Endothelial cell of umbilical vein (primary cell): ENCODE measurements around the gene MAST4. TPM values are rescaled to one million over a fixed set of nuclear protein-coding genes. Genes with fewer than 3 reads are reported as not detected.

Experiments
- BruUV-seq: library from RNA; stranded (reverse); fragments of 400-500 nt; replicated peaks from 2 replicates; lab custom pipeline; 2021; lab: Mats Ljungman, UMichigan
- CTCF ChIA-PET: fragments of 300-600, 350-600 bp; sonication (Branson Sonifier 250); formaldehyde crosslinking; loops from one replicate; lab custom pipeline; 2021; ENCODE audit warnings: antibody characterized with exemption, inconsistent platforms; lab: Charles Lee
- POLR2A ChIA-PET: fragments of 300-600, 350-600 bp; sonication (Branson Sonifier 250); formaldehyde crosslinking; loops from one replicate; lab custom pipeline; 2021; ENCODE audit warnings: antibody characterized with exemption, inconsistent platforms; lab: Charles Lee
- DNase-seq: peaks from one replicate; pipeline ENCODE4 v3.0.0-alpha.2; 2011; ENCODE audit warnings: low read depth, low spot score
- FAIRE-seq: peaks from 2 replicates; lab custom pipeline; 2011; peaks lifted over from hg19 to GRCh38; lab: Jason Lieb, UNC
- H2AFZ ChIP-seq: 2 replicates; pipeline ENCODE4 v1.6.0; 2012; ENCODE audit warnings: low read depth, low read length, control low read depth, inconsistent platforms
- H3K27ac ChIP-seq: 2 replicates; pipeline ENCODE4 v1.5.1; 2011; ENCODE audit warnings: low read depth, mild to moderate bottlenecking, control low read depth, low read length, moderate library complexity; ENCODE audit not compliant: insufficient read depth
- H3K27me3 ChIP-seq, 2 experiments: 2 replicates each; pipeline versions ENCODE4 v1.6.0 to v1.6.1; 2011; ENCODE audit warnings: low read length in 2 of 2, mixed read lengths in 1 of 2; ENCODE audit not compliant: control insufficient read depth in 2 of 2, insufficient read depth in 2 of 2
- H3K36me3 ChIP-seq, 2 experiments: 2 replicates in 1 of 2; 3 replicates in 1 of 2; pipeline ENCODE4 v1.5.1; 2011; ENCODE audit warnings: low read length in 2 of 2, mild to moderate bottlenecking in 1 of 2, moderate library complexity in 1 of 2; ENCODE audit not compliant: control insufficient read depth in 2 of 2, insufficient read depth in 2 of 2; ENCODE audit errors: extremely low read depth in 1 of 2
- H3K4me1 ChIP-seq: 3 replicates; pipeline ENCODE4 v1.5.1; 2011; ENCODE audit warnings: mild to moderate bottlenecking, low read length; ENCODE audit not compliant: control insufficient read depth, insufficient read depth; ENCODE audit errors: extremely low read depth
- H3K4me2 ChIP-seq: 2 replicates; pipeline ENCODE4 v1.6.1; 2011; ENCODE audit warnings: low read length, control low read depth, mixed read lengths; ENCODE audit not compliant: insufficient read depth
- H3K4me3 ChIP-seq, 3 experiments: fragments of 200-600 bp in 1 of 3; sonication (generic), shearing (Covaris generic) in 1 of 3; replicated peaks in 1 of 3; 2 replicates each; pipeline ENCODE4 v1.5.1; 2011 to 2016; ENCODE audit warnings: control low read depth in 3 of 3, low read length in 3 of 3, mild to moderate bottlenecking in 2 of 3, inconsistent platforms in 1 of 3, low read depth in 1 of 3, moderate library complexity in 1 of 3; ENCODE audit not compliant: insufficient read depth in 1 of 3
- H3K79me2 ChIP-seq: 2 replicates; pipeline ENCODE4 v1.6.0; 2012; ENCODE audit warnings: low read length, inconsistent platforms; ENCODE audit not compliant: control insufficient read depth, insufficient read depth
- H3K9ac ChIP-seq: replicated peaks from 2 replicates; pipeline ENCODE3; 2011; ENCODE audit warnings: low read length, control low read depth; ENCODE audit not compliant: insufficient read depth; ENCODE audit errors: extremely low read depth
- H3K9me1 ChIP-seq: replicated peaks from 3 replicates; pipeline ENCODE4 v1.6.0; 2011; ENCODE audit warnings: mild to moderate bottlenecking, low read length; ENCODE audit not compliant: control insufficient read depth, insufficient read depth; ENCODE audit errors: extremely low read depth
- H3K9me3 ChIP-seq: replicated peaks from 2 replicates; pipeline ENCODE4 v1.5.1; 2012; ENCODE audit warnings: low read length, inconsistent platforms; ENCODE audit not compliant: control insufficient read depth, insufficient read depth
- H4K20me1 ChIP-seq: replicated peaks from 2 replicates; pipeline ENCODE3; 2011; ENCODE audit warnings: mild to moderate bottlenecking, low read length; ENCODE audit not compliant: control insufficient read depth, insufficient read depth; ENCODE audit errors: extremely low read depth
- EZH2 ChIP-seq: IDR thresholded peaks from 2 replicates; pipeline ENCODE4 v1.6.1; 2012; ENCODE audit warnings: borderline replicate concordance, low read depth, mild to moderate bottlenecking, moderate library complexity, low read length, inconsistent platforms; ENCODE audit not compliant: severe bottlenecking
- FOS ChIP-seq: IDR thresholded peaks from 2 replicates; pipeline ENCODE4 v1.6.1; 2011; ENCODE audit warnings: mild to moderate bottlenecking, low read length, moderate library complexity, borderline replicate concordance; ENCODE audit not compliant: insufficient read depth
- GATA2 ChIP-seq: IDR thresholded peaks from 2 replicates; pipeline ENCODE4 v1.7.0; 2011; ENCODE audit warnings: low read depth, mild to moderate bottlenecking, moderate library complexity, mixed read lengths, low read length; ENCODE audit not compliant: insufficient read length, insufficient read depth
- JUN ChIP-seq: IDR thresholded peaks from 2 replicates; pipeline ENCODE4 v1.6.1; 2011; ENCODE audit warnings: borderline replicate concordance, low read depth; ENCODE audit not compliant: insufficient read length, insufficient read depth
- MYC ChIP-seq: IDR thresholded peaks from one replicate; pipeline ENCODE4 v1.6.1; 2011; ENCODE audit warnings: mild to moderate bottlenecking, low read depth, low read length
- POLR2A ChIP-seq: IDR thresholded peaks from 2 replicates; pipeline ENCODE4 v1.6.1; 2012; ENCODE audit warnings: low read depth, mild to moderate bottlenecking, control low read depth, low read length
- POLR2AphosphoS5 ChIP-seq: IDR thresholded peaks from 2 replicates; pipeline ENCODE4 v1.6.1; 2012; ENCODE audit warnings: low read depth, mild to moderate bottlenecking, control low read depth, low read length, moderate library complexity; ENCODE audit not compliant: insufficient read depth
- dilution Hi-C: fragments of 300-500 bp; cut with MboI; formaldehyde crosslinking; loops from one replicate; pipeline ENCODE4 v1.15.0; 2019; ENCODE audit warnings: low sequenced_read_pairs; ENCODE audit not compliant: extremely low pct_ligation_motif_present
- intact Hi-C: fragments of 100-400 bp; cut with micrococcal nuclease; formaldehyde crosslinking; loops from one replicate; pipeline ENCODE4 v1.10.0; 2022
- polyA plus RNA-seq, 4 experiments: library from polyadenylated mRNA; depleted of rRNA in 3 of 4; stranded (reverse) in 3 of 4; unstranded in 1 of 4; fragments of >200 nt; gene quantifications; 2 replicates each; pipeline versions ENCODE4 v1.2.1 to v1.2.3, GENCODE V29; 2011 to 2012; ENCODE audit warnings: missing spikeins in 1 of 4
- total RNA-seq: library from RNA; stranded (reverse); gene quantifications from 2 replicates; pipeline ENCODE4 v1.2.3, GENCODE V29; 2021
- TF ChIP-seq, protein P1 (sequence below), 2 donors: IDR thresholded peaks; 1 replicate in 1 of 2; 2 replicates in 1 of 2; pipeline ENCODE4 v1.5.1; 2011; ENCODE audit warnings: low read length in 2 of 2, mild to moderate bottlenecking in 2 of 2, moderate library complexity in 2 of 2, control low read depth in 1 of 2, inconsistent platforms in 1 of 2, low read depth in 1 of 2; ENCODE audit not compliant: insufficient read depth in 1 of 2; ENCODE audit errors: extremely low read depth in 1 of 2
- TF ChIP-seq, protein P2 (sequence below): IDR thresholded peaks from 2 replicates; pipeline ENCODE4 v1.6.1; 2011; ENCODE audit not compliant: insufficient read depth, insufficient read length

Gene MAST4
- total and polyA plus RNA-seq, 2 donors (not counting 3 experiments of a cell fraction or from before 2014, with no cell fraction given) = 40.2 to 116 TPM

DNA sequence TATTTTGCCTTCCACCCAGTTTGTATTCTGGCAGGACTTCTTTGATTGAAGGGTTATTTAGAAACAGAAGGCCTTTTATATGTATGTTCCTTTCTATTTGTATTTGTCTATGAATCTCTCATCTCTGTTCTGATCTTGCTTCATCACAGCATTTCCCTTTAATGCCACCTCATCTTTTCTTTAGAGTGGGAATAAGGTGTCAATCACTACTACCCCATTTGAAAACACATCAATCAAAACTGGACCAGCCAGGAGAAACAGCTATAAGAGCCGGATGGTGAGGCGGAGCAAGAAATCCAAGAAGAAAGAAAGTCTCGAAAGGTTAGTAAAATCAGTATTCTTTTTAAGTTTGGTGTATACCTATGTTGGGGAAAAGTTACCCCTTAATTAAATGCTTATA is 564.1 kb downstream of the MAST4 start:
- no TSS peak for BruUV-seq
- dilution Hi-C loops (loop anchor here (25.0 kb wide), 1 partner anchor 1102 kb away; no protein-coding TSS in a partner anchor), intact Hi-C loops (no loop called here)
- Histone ChIP-seq H3K27ac (no peak overlapping the region), H3K27me3 (no peaks in the 10 kb centered on the region), H2AFZ (no peak overlapping the region), H3K4me2 (no peak overlapping the region), H3K4me3 (no peak overlapping the region), H3K9me3 (no peaks in the 10 kb centered on the region), H3K79me2 (no peaks in the 10 kb centered on the region), H3K36me3 (peaks cover 38 to 44% of the 10 kb centered on the region in 2 experiments), H3K4me1 (no peaks in the 10 kb centered on the region), H3K9ac (no peak overlapping the region), H3K9me1 (no peaks in the 10 kb centered on the region), H4K20me1 (no peaks in the 10 kb centered on the region)
- TF ChIP-seq, protein P1, sequence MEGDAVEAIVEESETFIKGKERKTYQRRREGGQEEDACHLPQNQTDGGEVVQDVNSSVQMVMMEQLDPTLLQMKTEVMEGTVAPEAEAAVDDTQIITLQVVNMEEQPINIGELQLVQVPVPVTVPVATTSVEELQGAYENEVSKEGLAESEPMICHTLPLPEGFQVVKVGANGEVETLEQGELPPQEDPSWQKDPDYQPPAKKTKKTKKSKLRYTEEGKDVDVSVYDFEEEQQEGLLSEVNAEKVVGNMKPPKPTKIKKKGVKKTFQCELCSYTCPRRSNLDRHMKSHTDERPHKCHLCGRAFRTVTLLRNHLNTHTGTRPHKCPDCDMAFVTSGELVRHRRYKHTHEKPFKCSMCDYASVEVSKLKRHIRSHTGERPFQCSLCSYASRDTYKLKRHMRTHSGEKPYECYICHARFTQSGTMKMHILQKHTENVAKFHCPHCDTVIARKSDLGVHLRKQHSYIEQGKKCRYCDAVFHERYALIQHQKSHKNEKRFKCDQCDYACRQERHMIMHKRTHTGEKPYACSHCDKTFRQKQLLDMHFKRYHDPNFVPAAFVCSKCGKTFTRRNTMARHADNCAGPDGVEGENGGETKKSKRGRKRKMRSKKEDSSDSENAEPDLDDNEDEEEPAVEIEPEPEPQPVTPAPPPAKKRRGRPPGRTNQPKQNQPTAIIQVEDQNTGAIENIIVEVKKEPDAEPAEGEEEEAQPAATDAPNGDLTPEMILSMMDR (IDR thresholded peaks at IDR 0.05; ENCODE audit: extremely low read depth in 1 of 2, insufficient read depth in 1 of 2, low read depth in 1 of 2, low read length in 2 of 2) = no peak
- TF ChIP-seq FOS (no peak), EZH2 (no peak), POLR2A (no peak), GATA2 (no peak), MYC (no peak), POLR2AphosphoS5 (no peak), JUN (no peak)
- TF ChIP-seq, protein P2, sequence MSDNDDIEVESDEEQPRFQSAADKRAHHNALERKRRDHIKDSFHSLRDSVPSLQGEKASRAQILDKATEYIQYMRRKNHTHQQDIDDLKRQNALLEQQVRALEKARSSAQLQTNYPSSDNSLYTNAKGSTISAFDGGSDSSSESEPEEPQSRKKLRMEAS = no peak
- ChIA-PET POLR2A (no interaction called here), CTCF (no interaction called here)
- no peak for DNase-seq
- FAIRE-seq = no peak
